Measurements from ENCODE around the gene PRPF38A. TPM values are rescaled to one million over a fixed set of nuclear protein-coding genes. Genes with fewer than 3 reads are reported as not detected.

PRPF38A gene
- total RNA-seq, 1 experiment from 2014 or later = 89.9 TPM

DNA sequence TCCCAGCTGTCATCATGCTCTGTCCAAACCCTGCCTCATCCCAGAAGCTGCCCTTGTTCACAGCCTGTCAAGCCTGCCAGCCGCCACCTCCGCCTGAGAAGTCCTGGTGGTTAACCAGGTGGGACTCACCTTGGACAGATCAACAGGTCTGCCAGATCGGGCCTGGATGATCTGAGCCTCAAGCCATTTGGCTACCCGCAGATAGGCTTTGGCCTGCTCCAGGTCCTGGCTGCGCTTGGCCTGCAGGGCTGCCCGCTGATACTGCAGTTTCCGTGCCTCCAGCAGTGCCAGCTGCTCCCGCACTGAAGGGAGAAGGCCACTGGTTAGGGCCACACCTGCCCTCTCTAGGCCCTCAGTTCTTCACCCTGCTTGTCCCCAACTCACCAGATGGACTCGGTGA, 47.0 kb upstream of the PRPF38A start:
- no peak overlapping the region for H4K91ac ChIP-seq (ENCODE audit: insufficient read length, low read depth, low read length)
- Mint-ChIP-seq H3K36me3 (ENCODE audit: insufficient read depth in 1 of 3, low read depth in 3 of 3) (peaks cover 57 to 99% (median 94%) of the 10 kb centered on the region in 3 experiments), H3K27ac (no peak overlapping the region), H3K4me1 (peaks cover 3% of the 10 kb centered on the region in 2 experiments; a peak in 3 of 4 replicates), H3K4me3 (no peak overlapping the region), H3K9me3 (no peaks in the 10 kb centered on the region), H3K27me3 (ENCODE audit: low read depth) (no peaks in the 10 kb centered on the region)
- no peaks in the 10 kb centered on the region for H3K79me1 ChIP-seq (ENCODE audit: insufficient read depth, low read depth, low read length, poor library complexity, severe bottlenecking)
- WGBS (ENCODE audit: extremely low coverage, insufficient read length, low lambda C conversion rate) = no CpG with 5 or more reads among the region's 9 CpGs
- no peak overlapping the region for H3T11ph ChIP-seq (ENCODE audit: low read length)
- H2BK12ac ChIP-seq (ENCODE audit: insufficient read length, low read depth, low read length) = no peak overlapping the region
- no peak overlapping the region for H3K18ac ChIP-seq (ENCODE audit: insufficient read length, low read depth, low read length)
- no peak overlapping the region for H3K27ac ChIP-seq (ENCODE audit: insufficient read length, low read depth, low read length)
- no peak overlapping the region for H3K4me2 ChIP-seq (ENCODE audit: insufficient read depth, insufficient read length, low read length)
- no peak overlapping the region for H2BK120ac ChIP-seq (ENCODE audit: low read depth, low read length, poor library complexity, severe bottlenecking)
- no peaks in the 10 kb centered on the region for H3K27me3 ChIP-seq (ENCODE audit: insufficient read depth, low read length)
- no peak overlapping the region for H2BK5ac ChIP-seq (ENCODE audit: insufficient read length, low read length)
- no peak overlapping the region for H3K14ac ChIP-seq (ENCODE audit: insufficient read depth, low read length)
- no peak overlapping the region for H3K9ac ChIP-seq (ENCODE audit: extremely low read depth, insufficient read length, low read length)
- TF ChIP-seq, protein P1, sequence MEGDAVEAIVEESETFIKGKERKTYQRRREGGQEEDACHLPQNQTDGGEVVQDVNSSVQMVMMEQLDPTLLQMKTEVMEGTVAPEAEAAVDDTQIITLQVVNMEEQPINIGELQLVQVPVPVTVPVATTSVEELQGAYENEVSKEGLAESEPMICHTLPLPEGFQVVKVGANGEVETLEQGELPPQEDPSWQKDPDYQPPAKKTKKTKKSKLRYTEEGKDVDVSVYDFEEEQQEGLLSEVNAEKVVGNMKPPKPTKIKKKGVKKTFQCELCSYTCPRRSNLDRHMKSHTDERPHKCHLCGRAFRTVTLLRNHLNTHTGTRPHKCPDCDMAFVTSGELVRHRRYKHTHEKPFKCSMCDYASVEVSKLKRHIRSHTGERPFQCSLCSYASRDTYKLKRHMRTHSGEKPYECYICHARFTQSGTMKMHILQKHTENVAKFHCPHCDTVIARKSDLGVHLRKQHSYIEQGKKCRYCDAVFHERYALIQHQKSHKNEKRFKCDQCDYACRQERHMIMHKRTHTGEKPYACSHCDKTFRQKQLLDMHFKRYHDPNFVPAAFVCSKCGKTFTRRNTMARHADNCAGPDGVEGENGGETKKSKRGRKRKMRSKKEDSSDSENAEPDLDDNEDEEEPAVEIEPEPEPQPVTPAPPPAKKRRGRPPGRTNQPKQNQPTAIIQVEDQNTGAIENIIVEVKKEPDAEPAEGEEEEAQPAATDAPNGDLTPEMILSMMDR (conservative IDR thresholded peaks at IDR 0.05) = no peak
- H3K79me2 ChIP-seq (ENCODE audit: insufficient read depth, low read length) = no peaks in the 10 kb centered on the region
- no peak overlapping the region for H2AFZ ChIP-seq (ENCODE audit: low read length)
- no peaks in the 10 kb centered on the region for H3K9me3 ChIP-seq (ENCODE audit: control insufficient read depth, low read depth, low read length)
- H3K23ac ChIP-seq (ENCODE audit: insufficient read length, low read depth, low read length) = no peak overlapping the region
- no peak overlapping the region for H2AK5ac ChIP-seq (ENCODE audit: insufficient read length, low read length)
- no peak overlapping the region for H4K8ac ChIP-seq (replicated peaks; ENCODE audit: insufficient read length, low read depth, low read length)
- no peaks in the 10 kb centered on the region for H4K20me1 ChIP-seq (ENCODE audit: control insufficient read depth, insufficient read depth, insufficient read length)
- no peak overlapping the region for H4K5ac ChIP-seq (ENCODE audit: insufficient read length, low read depth, low read length)
- DNase-seq = no peak
- no peak overlapping the region for H3K56ac ChIP-seq (ENCODE audit: insufficient read length, low read depth, low read length)
- no peak overlapping the region for H2BK20ac ChIP-seq (ENCODE audit: low read depth, low read length, poor library complexity, severe bottlenecking)
- no peaks in the 10 kb centered on the region for H3K4me1 ChIP-seq (ENCODE audit: insufficient read depth, low read length)
- H2BK15ac ChIP-seq (ENCODE audit: low read depth, low read length) = no peak overlapping the region
- H3K4ac ChIP-seq (ENCODE audit: low read depth, low read length) = no peak overlapping the region
- no peaks in the 10 kb centered on the region for H3K23me2 ChIP-seq (ENCODE audit: insufficient read length, low read depth, low read length, poor library complexity, severe bottlenecking)
